ENCODE measurements around the gene ZFYVE28. TPM values are rescaled to one million over a fixed set of nuclear protein-coding genes. Genes with fewer than 3 reads are reported as not detected.

The ZFYVE28 gene
- total RNA-seq, 1 experiment from 2014 or later, result 19.2 TPM

GRCh38 chr4:2280531-2281300, 137.7 kb downstream of the ZFYVE28 start:
- intact Hi-C loops (cut with micrococcal nuclease), result loop anchor here (1.0 kb wide), 1 partner anchor 161 kb away; no protein-coding TSS in a partner anchor
- Histone ChIP-seq H3K4me1 (ENCODE audit: control insufficient read depth in 1 of 2, insufficient read depth in 2 of 2, low read length in 2 of 2) (peaks cover 0 to 8% of the 10 kb centered on the region in 2 experiments; a peak in 2 of 4 replicates), H3K9me3 (ENCODE audit: control insufficient read depth in 1 of 2, insufficient read depth in 1 of 2, low read depth in 1 of 2, low read length in 2 of 2) (no peaks in the 10 kb centered on the region), H3K79me2 (ENCODE audit: insufficient read depth, low read length) (no peaks in the 10 kb centered on the region), H3K4me2 (ENCODE audit: low read length) (no peak overlapping the region), H3K9ac (ENCODE audit: low read length) (no peak overlapping the region), H4K20me1 (ENCODE audit: insufficient read depth) (no peaks in the 10 kb centered on the region), H3K27me3 (ENCODE audit: insufficient read depth, low read length) (no peaks in the 10 kb centered on the region), H3K9me2 (ENCODE audit: insufficient read depth) (no peaks in the 10 kb centered on the region), H2AFZ (ENCODE audit: low read depth, low read length, poor library complexity, severe bottlenecking) (no peak overlapping the region), H3K36me3 (ENCODE audit: control insufficient read depth in 1 of 2, insufficient read depth in 2 of 2, low read length in 2 of 2) (no peaks in the 10 kb centered on the region), H3K27ac (ENCODE audit: low read depth, low read length) (no peak overlapping the region), H3K4me3 (replicated peaks in 1 of 2; ENCODE audit: low read depth in 1 of 2, low read length in 2 of 2) (no peak overlapping the region)
- ATAC-seq (no peak), DNase-seq (ENCODE audit: low read depth, low spot score) (no peak)
- ChIA-PET POLR2A (no interaction called here), RAD21 (ENCODE audit: low non-redundant PET in 1 of 2, low total read pairs in 2 of 2, uncharacterized antibody in 2 of 2, unreplicated experiment in 2 of 2) (no interaction called here), CTCF (no interaction called here)
- no TSS peak for BruUV-seq (replicated peaks)
- no peak for TF ChIP-seq REST (IDR thresholded peaks at IDR 0.05; ENCODE audit: low read depth)
- TF ChIP-seq CTCF (IDR thresholded peaks at IDR 0.05 in 2 of 3, conservative IDR thresholded peaks at IDR 0.05 in 1 of 3; ENCODE audit: borderline replicate concordance in 1 of 3, insufficient read depth in 1 of 3, low read depth in 2 of 3, low read length in 2 of 3), result peak in 1 of 3 experiments; percentile 24; a peak in 1 of 6 replicates

Measured in HCT116 (cell line).